Stimulated activated CD8-positive, alpha-beta memory T cell treated with anti-CD3 and anti-CD28 coated beads, Interleukin-7, amount 100 ng/mL, for 24 hours (primary cell): Measurements from ENCODE around the gene GMFB.

Experiments
- DNase-seq: peaks from one replicate; pipeline ENCODE4 v3.0.0-alpha.2; 2020; ENCODE audit warnings: low read depth

The GMFB gene

GRCh38 chr14:54488646-54489317 lies at the start of gene GMFB:
Gene GMFB (minus strand): TSS chr14:54488980. CDS start chr14:54488927, 53 bp downstream.
- peak; percentile 74 for DNase-seq

GRCh38 chr14:54538055-54538454 lies 49.3 kb upstream of the GMFB start:
- DNase-seq = no peak

GRCh38 chr14:54537651-54538050 lies 48.9 kb upstream of the GMFB start:
- DNase-seq = no peak

GRCh38 chr14:54535646-54536045 lies 46.9 kb upstream of the GMFB start:
- no peak for DNase-seq

- DNase-seq = no peak
Measured at GRCh38 chr14:54535126-54535525, 46.3 kb upstream of the GMFB start.

GRCh38 chr14:54533100-54533499 lies 44.3 kb upstream of the GMFB start:
- DNase-seq = no peak

GRCh38 chr14:54532111-54533012 lies 43.6 kb upstream of the GMFB start:
- no peak for DNase-seq

- no peak for DNase-seq
Measured at GRCh38 chr14:54529811-54530210, 41.0 kb upstream of the GMFB start.

GRCh38 chr14:54528973-54529372 lies 40.2 kb upstream of the GMFB start:
- DNase-seq = no peak

- DNase-seq = no peak
Measured at GRCh38 chr14:54524410-54524809, 35.6 kb upstream of the GMFB start.

GRCh38 chr14:54516709-54517108 lies 27.9 kb upstream of the GMFB start:
- no peak for DNase-seq

GRCh38 chr14:54515670-54516069 lies 26.9 kb upstream of the GMFB start:
- no peak for DNase-seq

- no peak for DNase-seq
Measured at GRCh38 chr14:54512393-54512792, 23.6 kb upstream of the GMFB start.

- peak; percentile 96 for DNase-seq
Measured at GRCh38 chr14:54509546-54510501, 21.0 kb upstream of the GMFB start, which contains the start of gene CGRRF1. Gene CGRRF1 (plus strand): TSS chr14:54509906. CDS start chr14:54509960, 54 bp downstream.

- DNase-seq = no peak
Measured at GRCh38 chr14:54503486-54503885, 14.7 kb upstream of the GMFB start.

GRCh38 chr14:54502602-54503001 lies 13.8 kb upstream of the GMFB start:
- no peak for DNase-seq

- DNase-seq = no peak
Measured at GRCh38 chr14:54501480-54501879, 12.7 kb upstream of the GMFB start.

GRCh38 chr14:54500744-54501143 lies 12.0 kb upstream of the GMFB start:
- no peak for DNase-seq

- DNase-seq = no peak
Measured at GRCh38 chr14:54498579-54498978, 9.8 kb upstream of the GMFB start.

- no peak for DNase-seq
Measured at GRCh38 chr14:54498095-54498531, 9.3 kb upstream of the GMFB start.

- DNase-seq = no peak
Measured at GRCh38 chr14:54497224-54497623, 8.4 kb upstream of the GMFB start.

- no peak for DNase-seq
Measured at GRCh38 chr14:54493293-54493692, 4.5 kb upstream of the GMFB start.
